B cell (primary cell): ENCODE measurements around the gene VILL. TPM values are rescaled to one million over a fixed set of nuclear protein-coding genes. Genes with fewer than 3 reads are reported as not detected.
A peak's percentile ranks its signal among the peaks of the same experiment; 100 is the strongest.

Source experiments
- ATAC-seq: fragments of 200-7000 bp; cut with Tn5 transposase; one replicate; pipeline ENCODE4 v1.10.0; 2021; ENCODE audit warnings: low read depth, mild to moderate bottlenecking, moderate number of reproducible peaks, moderate library complexity
- CTCF ChIA-PET: fragments of 350-600 bp; sonication (Branson Sonifier 250); formaldehyde crosslinking; loops from one replicate; lab custom pipeline; 2021; ENCODE audit warnings: antibody characterized with exemption, inconsistent platforms; lab: Charles Lee
- POLR2A ChIA-PET: fragments of 350-600 bp; sonication (Branson Sonifier 250); formaldehyde crosslinking; loops from one replicate; lab custom pipeline; 2021; ENCODE audit warnings: antibody characterized with exemption; lab: Charles Lee
- DNase-seq: peaks from one replicate; pipeline ENCODE4 v3.0.0; 2013
- H2AFZ ChIP-seq: 2 replicates; pipeline ENCODE4 v1.6.1; 2012; ENCODE audit warnings: mild to moderate bottlenecking, low read depth, low read length; ENCODE audit not compliant: insufficient read depth, poor library complexity, severe bottlenecking
- H3K27ac ChIP-seq, 2 donors: 1 replicate in 1 of 2; 2 replicates in 1 of 2; pipeline ENCODE4 v1.5.1; 2012 to 2013; ENCODE audit warnings: low read length in 2 of 2, mild to moderate bottlenecking in 2 of 2, moderate library complexity in 1 of 2
- H3K27me3 ChIP-seq, 4 experiments: fragments of 200-600 bp in 1 of 4; sonication (generic) in 1 of 4; replicated peaks in 1 of 4; 1 replicate in 2 of 4; 2 replicates in 2 of 4; pipeline versions ENCODE4 v1.6.1 to v1.7.0; 2013 to 2016; ENCODE audit warnings: low read length in 3 of 4, mild to moderate bottlenecking in 2 of 4, mixed read lengths in 1 of 4, moderate library complexity in 1 of 4; ENCODE audit not compliant: insufficient read depth in 4 of 4, control insufficient read depth in 3 of 4; ENCODE audit errors: control extremely low read depth in 1 of 4
- H3K36me3 ChIP-seq, 2 experiments: replicated peaks in 1 of 2; 1 replicate in 1 of 2; 2 replicates in 1 of 2; pipeline versions ENCODE4 v1.6.1 to v1.7.1; 2013; ENCODE audit warnings: low read length in 1 of 2; ENCODE audit not compliant: insufficient read depth in 2 of 2, control insufficient read depth in 1 of 2; ENCODE audit errors: control extremely low read depth in 1 of 2, extremely low read depth in 1 of 2
- H3K4me1 ChIP-seq, 2 donors: fragments of 200-600 bp in 1 of 2; sonication (generic) in 1 of 2; 1 replicate in 1 of 2; 2 replicates in 1 of 2; pipeline versions ENCODE4 v1.5.1 to v1.6.1; 2013 to 2017; ENCODE audit warnings: low read length in 2 of 2; ENCODE audit not compliant: control insufficient read depth in 2 of 2, insufficient read depth in 2 of 2
- H3K4me2 ChIP-seq: replicated peaks from 2 replicates; pipeline ENCODE3; 2012; ENCODE audit warnings: mild to moderate bottlenecking, low read depth, low read length; ENCODE audit not compliant: poor library complexity, severe bottlenecking
- H3K4me3 ChIP-seq, 5 experiments: fragments of 200-600 bp in 1 of 5; sonication (generic) in 1 of 5; 1 replicate in 3 of 5; 2 replicates in 2 of 5; pipeline versions ENCODE4 v1.5.1 to v1.7.0; 2011 to 2016; ENCODE audit warnings: low read length in 4 of 5, mild to moderate bottlenecking in 4 of 5, low read depth in 2 of 5, control low read depth in 1 of 5, moderate library complexity in 1 of 5; ENCODE audit not compliant: insufficient read depth in 1 of 5; ENCODE audit errors: control extremely low read depth in 1 of 5, extremely low read depth in 1 of 5
- H3K79me2 ChIP-seq: fragments of 200-600 bp; sonication (generic); one replicate; pipeline ENCODE4 v1.6.0; 2016; ENCODE audit warnings: low read length; ENCODE audit not compliant: control insufficient read depth, insufficient read depth
- H3K9ac ChIP-seq: fragments of 200-600 bp; sonication (generic); 2 replicates; pipeline ENCODE4 v1.6.1; 2017; ENCODE audit warnings: mild to moderate bottlenecking, low read length, moderate library complexity
- H3K9me3 ChIP-seq, 3 donors: one replicate each; pipeline versions ENCODE4 v1.6.1 to v1.7.1; 2013; ENCODE audit warnings: low read length in 2 of 3; ENCODE audit not compliant: control insufficient read depth in 2 of 3, insufficient read depth in 1 of 3; ENCODE audit errors: control extremely low read depth in 1 of 3
- H4K20me1 ChIP-seq: 2 replicates; pipeline ENCODE4 v1.6.0; 2012; ENCODE audit warnings: mild to moderate bottlenecking, low read length; ENCODE audit not compliant: insufficient read depth, control insufficient read depth, poor library complexity, severe bottlenecking
- H3K27ac Mint-ChIP-seq: one replicate; pipeline ENCODE4 v1.8.0; 2021; ENCODE audit warnings: mixed read lengths
- H3K27me3 Mint-ChIP-seq: one replicate; pipeline ENCODE4 v1.8.0; 2021; ENCODE audit warnings: mixed read lengths
- H3K4me1 Mint-ChIP-seq: one replicate; pipeline ENCODE4 v1.8.0; 2021; ENCODE audit warnings: mixed read lengths
- H3K4me3 Mint-ChIP-seq: one replicate; pipeline ENCODE4 v1.8.0; 2021; ENCODE audit warnings: mixed read lengths
- H3K9me3 Mint-ChIP-seq: one replicate; pipeline ENCODE4 v1.8.0; 2022; ENCODE audit warnings: mixed read lengths; ENCODE audit not compliant: insufficient read depth
- EZH2 ChIP-seq: IDR thresholded peaks from 2 replicates; pipeline ENCODE4 v1.6.1; 2012; ENCODE audit warnings: borderline replicate concordance, low read depth, mild to moderate bottlenecking, moderate library complexity, low read length; ENCODE audit not compliant: insufficient read depth, poor library complexity, severe bottlenecking
- WGBS: methylation state at CpG from one replicate; pipeline ENCODE4 v1.1.5; 2013; ENCODE audit warnings: missing lambda C conversion rate; ENCODE audit not compliant: insufficient coverage; 5-methylcytosine and 5-hydroxymethylcytosine counted together
- intact Hi-C: fragments of 100-400 bp; cut with micrococcal nuclease; formaldehyde crosslinking; loops from one replicate; pipeline ENCODE4 v1.10.0; 2022
- polyA plus RNA-seq: library from polyadenylated mRNA; depleted of rRNA; stranded (reverse); fragments of >200 nt; gene quantifications from 2 replicates; pipeline ENCODE4 v1.2.3, GENCODE V29; 2012
- total RNA-seq, 2 donors: library from RNA; stranded (reverse); fragments of 120-200 nt in 1 of 2; gene quantifications; 1 replicate in 1 of 2; 2 replicates in 1 of 2; pipeline versions ENCODE4 v1.2.3 to v1.2.4, GENCODE V29; 2013 to 2022
- TF ChIP-seq, protein P1 (sequence below): fragments of 200-600 bp; IDR thresholded peaks from one replicate; pipeline ENCODE4 v1.8.0; 2022; ENCODE audit warnings: antibody characterized with exemption, mild to moderate bottlenecking

The VILL gene
- total and polyA plus RNA-seq, 2 donors (not counting 1 experiment from before 2014, with no cell fraction given), result 35.2 to 46.4 TPM

DNA sequence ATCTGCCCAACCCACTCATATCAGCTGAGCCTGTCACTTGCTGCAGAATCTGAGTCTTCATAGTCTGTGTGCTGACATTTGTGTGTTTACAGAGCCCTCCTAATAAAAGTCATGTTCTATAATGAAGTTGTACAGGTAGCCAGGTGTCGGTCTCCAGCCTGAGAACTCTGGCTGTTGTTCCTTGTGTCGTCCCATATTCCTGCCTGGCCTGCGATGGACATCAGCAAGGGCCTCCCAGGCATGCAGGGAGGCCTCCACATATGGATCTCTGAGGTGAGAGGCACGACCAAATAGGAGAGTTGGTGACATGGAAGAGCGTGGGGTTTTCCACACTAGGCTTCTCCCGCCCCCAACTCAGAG lies 2.9 kb downstream of the VILL start:
- Histone ChIP-seq H4K20me1 (no peaks in the 10 kb centered on the region), H3K9ac (peak overlapping the region; percentile 69), H3K4me3 (peak overlapping the region in 4 of 5 experiments; percentile 64 to 87 (median 78)), H3K36me3 (peaks cover 0 to 13% of the 10 kb centered on the region in 2 experiments), H2AFZ (peak overlapping the region; percentile 90), H3K27ac (peak overlapping the region; percentile 67 to 70), H3K4me1 (peaks cover 25 to 35% of the 10 kb centered on the region in 2 donors), H3K9me3 (peaks cover 0 to 9% (median 0%) of the 10 kb centered on the region in 3 donors), H3K27me3 (no peaks in the 10 kb centered on the region), H3K79me2 (peaks cover 12% of the 10 kb centered on the region), H3K4me2 (peak overlapping the region; percentile 73)
- 84% methylated on average over 3 of the region's 6 CpGs for WGBS
- intact Hi-C loops, result loop anchor here (2.0 kb wide), 1 partner anchor 503 kb away; the partner anchor contains the start of gene EXOG
- Mint-ChIP-seq H3K4me3 (peak overlapping the region; percentile 99), H3K9me3 (no peaks in the 10 kb centered on the region), H3K27me3 (no peaks in the 10 kb centered on the region), H3K27ac (peak overlapping the region; percentile 96), H3K4me1 (peaks cover 40% of the 10 kb centered on the region)
- DNase-seq, result no peak
- no peak for ATAC-seq
- CTCF ChIA-PET, result interaction anchor here (0.9 kb wide), 1 partner anchor 8 kb away, joined by 4 read pairs; no protein-coding TSS in a partner anchor
- POLR2A ChIA-PET, result no interaction called here
- TF ChIP-seq, protein P1, sequence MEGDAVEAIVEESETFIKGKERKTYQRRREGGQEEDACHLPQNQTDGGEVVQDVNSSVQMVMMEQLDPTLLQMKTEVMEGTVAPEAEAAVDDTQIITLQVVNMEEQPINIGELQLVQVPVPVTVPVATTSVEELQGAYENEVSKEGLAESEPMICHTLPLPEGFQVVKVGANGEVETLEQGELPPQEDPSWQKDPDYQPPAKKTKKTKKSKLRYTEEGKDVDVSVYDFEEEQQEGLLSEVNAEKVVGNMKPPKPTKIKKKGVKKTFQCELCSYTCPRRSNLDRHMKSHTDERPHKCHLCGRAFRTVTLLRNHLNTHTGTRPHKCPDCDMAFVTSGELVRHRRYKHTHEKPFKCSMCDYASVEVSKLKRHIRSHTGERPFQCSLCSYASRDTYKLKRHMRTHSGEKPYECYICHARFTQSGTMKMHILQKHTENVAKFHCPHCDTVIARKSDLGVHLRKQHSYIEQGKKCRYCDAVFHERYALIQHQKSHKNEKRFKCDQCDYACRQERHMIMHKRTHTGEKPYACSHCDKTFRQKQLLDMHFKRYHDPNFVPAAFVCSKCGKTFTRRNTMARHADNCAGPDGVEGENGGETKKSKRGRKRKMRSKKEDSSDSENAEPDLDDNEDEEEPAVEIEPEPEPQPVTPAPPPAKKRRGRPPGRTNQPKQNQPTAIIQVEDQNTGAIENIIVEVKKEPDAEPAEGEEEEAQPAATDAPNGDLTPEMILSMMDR, result no peak
- no peak for TF ChIP-seq EZH2

DNA sequence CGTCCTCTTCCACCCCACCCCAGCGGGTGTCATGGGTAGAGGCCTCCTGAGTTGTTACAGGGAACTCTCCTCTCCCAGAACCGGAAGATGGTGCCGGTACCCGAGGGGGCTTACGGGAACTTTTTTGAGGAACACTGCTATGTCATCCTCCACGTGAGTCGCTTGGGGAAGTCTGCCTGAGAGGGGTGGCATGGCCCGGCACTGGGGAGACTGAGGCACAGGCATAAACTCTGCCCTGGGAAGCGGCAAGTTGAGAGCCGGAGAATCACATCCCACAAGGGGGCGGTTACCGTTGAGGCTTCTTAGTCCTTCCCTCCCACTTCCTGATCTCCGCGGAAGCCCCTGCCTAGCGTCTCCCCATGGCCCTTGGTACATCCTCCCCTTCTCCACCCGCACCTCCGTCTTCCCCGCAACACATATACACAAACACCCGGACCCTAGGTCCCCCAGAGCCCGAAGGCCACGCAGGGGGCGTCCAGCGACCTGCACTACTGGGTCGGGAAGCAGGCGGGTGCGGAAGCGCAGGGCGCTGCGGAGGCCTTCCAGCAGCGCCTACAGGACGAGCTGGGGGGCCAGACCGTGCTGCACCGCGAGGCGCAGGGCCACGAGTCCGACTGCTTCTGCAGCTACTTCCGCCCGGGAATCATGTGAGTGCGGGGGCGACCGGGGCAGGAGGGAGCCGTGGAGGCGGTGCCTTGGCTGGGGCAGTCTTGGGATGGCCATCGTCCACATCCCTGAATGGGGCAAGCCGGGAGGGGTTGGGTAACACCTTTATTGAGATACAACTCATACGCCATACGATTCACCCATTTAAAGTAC lies 3.4 kb downstream of the VILL start:
- Mint-ChIP-seq H3K4me3 (peak overlapping the region; percentile 99), H3K4me1 (peaks cover 45% of the 10 kb centered on the region), H3K27me3 (no peaks in the 10 kb centered on the region), H3K9me3 (no peaks in the 10 kb centered on the region), H3K27ac (peak overlapping the region; percentile 96)
- Histone ChIP-seq H3K9ac (peak overlapping the region; percentile 69), H4K20me1 (no peaks in the 10 kb centered on the region), H3K4me3 (peak overlapping the region; percentile 55 to 87 (median 78)), H2AFZ (peak overlapping the region; percentile 90), H3K4me2 (peak overlapping the region; percentile 73), H3K9me3 (peaks cover 0 to 9% (median 0%) of the 10 kb centered on the region in 3 donors), H3K27me3 (no peaks in the 10 kb centered on the region), H3K79me2 (peaks cover 12% of the 10 kb centered on the region), H3K4me1 (peaks cover 27 to 39% of the 10 kb centered on the region in 2 donors), H3K36me3 (peaks cover 0 to 13% of the 10 kb centered on the region in 2 experiments), H3K27ac (peak overlapping the region; percentile 67 to 70)
- peak; percentile 39 for ATAC-seq
- POLR2A ChIA-PET, result no interaction called here
- WGBS, result under 1% methylated on average over 45 of the region's 49 CpGs
- DNase-seq, result peak; percentile 71
- CTCF ChIA-PET, result interaction anchor here (0.9 to 1.1 kb wide), 2 partner anchors 7 to 20 kb away, joined by 4 to 6 read pairs; no protein-coding TSS in a partner anchor
- TF ChIP-seq, protein P1, result no peak
- no peak for TF ChIP-seq EZH2
- intact Hi-C loops, result loop anchor here (2.0 kb wide), 1 partner anchor 503 kb away; the partner anchor contains the start of gene EXOG
